ENCODE measurements around the gene ARHGEF1. TPM values are rescaled to one million over a fixed set of nuclear protein-coding genes. Genes with fewer than 3 reads are reported as not detected.

Gene ARHGEF1
- total RNA-seq, 2 donors from 2014 or later, result 89.9 to 116 TPM

DNA sequence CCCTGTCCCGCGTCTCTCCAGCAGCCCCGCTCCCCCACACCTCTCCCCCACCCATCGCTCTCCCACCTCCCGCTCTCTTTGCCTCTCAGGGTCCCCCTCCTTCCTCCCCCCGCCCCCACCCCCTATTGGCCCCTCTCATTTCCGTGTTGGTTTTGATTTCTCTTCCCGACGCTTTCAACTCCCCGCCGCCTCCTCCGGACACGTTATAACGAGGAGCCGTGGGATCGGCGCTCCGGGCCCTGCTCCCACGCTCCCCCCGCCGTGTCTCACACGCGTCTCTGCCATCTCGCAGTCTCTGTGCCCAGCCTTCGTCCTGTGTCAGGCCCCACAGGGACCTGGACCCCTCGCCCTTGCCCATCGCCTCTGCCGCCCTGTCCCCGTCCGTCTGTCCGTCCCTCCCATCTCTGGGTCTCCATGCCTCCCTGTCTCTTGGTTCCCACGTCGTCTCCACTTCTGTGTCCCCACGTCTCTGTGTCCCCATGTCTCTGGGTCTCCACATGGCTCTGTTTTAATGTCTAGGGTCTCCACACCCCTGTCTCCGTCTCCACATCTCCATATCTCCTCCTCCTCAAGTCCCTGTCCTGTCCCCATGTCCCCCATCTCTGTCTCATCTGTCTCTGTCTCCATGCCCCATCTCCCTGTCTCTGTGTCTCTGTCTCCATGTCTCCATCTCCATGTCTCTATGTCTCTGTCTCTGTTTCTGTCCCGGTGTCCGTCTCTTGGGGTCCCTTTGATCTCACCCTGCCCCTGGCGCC is 32.2 kb downstream of the ARHGEF1 start:
- WGBS, 2 experiments (ENCODE audit: insufficient coverage in 1 of 2, insufficient read length in 1 of 2), result 10 to 17% methylated on average over 25 to 37 of the region's 38 CpGs
- Mint-ChIP-seq H3K36me3 (ENCODE audit: low read depth) (no peaks in the 10 kb centered on the region), H3K4me3 (no peak overlapping the region), H3K9me3 (no peaks in the 10 kb centered on the region), H3K27ac (no peak overlapping the region), H3K4me1 (no peaks in the 10 kb centered on the region), H3K27me3 (ENCODE audit: insufficient read depth) (peaks cover 43% of the 10 kb centered on the region)
- H3K9me3 ChIP-seq (ENCODE audit: control insufficient read depth, low read length), result no peaks in the 10 kb centered on the region
- DNase-seq, result no peak
- no peak overlapping the region for H3K27ac ChIP-seq (ENCODE audit: low read depth, low read length)
- H3K4me3 ChIP-seq (ENCODE audit: low read length), result no peak overlapping the region
- H3K27me3 ChIP-seq (ENCODE audit: control insufficient read depth, insufficient read depth, low read length, poor library complexity, severe bottlenecking), result peaks cover 99% of the 10 kb centered on the region
- TF ChIP-seq, protein P1, sequence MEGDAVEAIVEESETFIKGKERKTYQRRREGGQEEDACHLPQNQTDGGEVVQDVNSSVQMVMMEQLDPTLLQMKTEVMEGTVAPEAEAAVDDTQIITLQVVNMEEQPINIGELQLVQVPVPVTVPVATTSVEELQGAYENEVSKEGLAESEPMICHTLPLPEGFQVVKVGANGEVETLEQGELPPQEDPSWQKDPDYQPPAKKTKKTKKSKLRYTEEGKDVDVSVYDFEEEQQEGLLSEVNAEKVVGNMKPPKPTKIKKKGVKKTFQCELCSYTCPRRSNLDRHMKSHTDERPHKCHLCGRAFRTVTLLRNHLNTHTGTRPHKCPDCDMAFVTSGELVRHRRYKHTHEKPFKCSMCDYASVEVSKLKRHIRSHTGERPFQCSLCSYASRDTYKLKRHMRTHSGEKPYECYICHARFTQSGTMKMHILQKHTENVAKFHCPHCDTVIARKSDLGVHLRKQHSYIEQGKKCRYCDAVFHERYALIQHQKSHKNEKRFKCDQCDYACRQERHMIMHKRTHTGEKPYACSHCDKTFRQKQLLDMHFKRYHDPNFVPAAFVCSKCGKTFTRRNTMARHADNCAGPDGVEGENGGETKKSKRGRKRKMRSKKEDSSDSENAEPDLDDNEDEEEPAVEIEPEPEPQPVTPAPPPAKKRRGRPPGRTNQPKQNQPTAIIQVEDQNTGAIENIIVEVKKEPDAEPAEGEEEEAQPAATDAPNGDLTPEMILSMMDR (conservative IDR thresholded peaks at IDR 0.05), result no peak
- H3K4me1 ChIP-seq (ENCODE audit: control insufficient read depth, insufficient read depth, low read length), result no peaks in the 10 kb centered on the region
- no peak overlapping the region for H3K9ac ChIP-seq (ENCODE audit: extremely low read depth, low read length, poor library complexity, severe bottlenecking)
- H3K36me3 ChIP-seq (ENCODE audit: control insufficient read depth, insufficient read depth, low read length), result no peaks in the 10 kb centered on the region

- H3K36me3 Mint-ChIP-seq (ENCODE audit: low read depth), result no peaks in the 10 kb centered on the region
- TF ChIP-seq, protein P1 (conservative IDR thresholded peaks at IDR 0.05), result no peak
- 57 to 66% methylated on average over 4 to 23 of the region's 27 CpGs for WGBS, 2 experiments (ENCODE audit: insufficient coverage in 1 of 2, insufficient read length in 1 of 2)
Measured at GRCh38 chr19:41915776-41916414, 32.9 kb downstream of the ARHGEF1 start.

DNA sequence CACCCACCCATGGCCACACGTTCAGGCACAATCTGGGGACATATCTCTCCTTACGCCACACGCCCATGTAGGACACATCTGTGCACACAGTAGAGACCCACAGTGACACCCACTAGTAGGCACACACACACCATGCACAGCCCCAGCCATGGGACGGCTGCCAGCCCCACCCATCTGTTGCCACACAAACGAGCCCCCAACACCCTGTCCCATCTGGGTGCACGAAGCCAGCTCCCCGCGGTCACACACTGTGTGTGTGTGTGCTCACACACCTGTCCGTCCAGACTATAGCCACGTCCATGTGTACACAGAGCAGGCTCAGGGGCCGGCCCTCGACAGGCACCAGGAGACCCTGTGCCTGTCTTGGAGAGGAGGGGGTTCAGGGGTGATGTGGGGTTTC is 34.7 kb downstream of the ARHGEF1 start:
- Mint-ChIP-seq H3K4me3 (no peak overlapping the region), H3K4me1 (peaks cover 9% of the 10 kb centered on the region), H3K36me3 (ENCODE audit: low read depth) (no peaks in the 10 kb centered on the region), H3K9me3 (no peaks in the 10 kb centered on the region), H3K27ac (no peak overlapping the region), H3K27me3 (ENCODE audit: insufficient read depth) (peaks cover 26% of the 10 kb centered on the region)
- Histone ChIP-seq H3K4me1 (ENCODE audit: control insufficient read depth, insufficient read depth, low read length) (no peaks in the 10 kb centered on the region), H3K9me3 (ENCODE audit: control insufficient read depth, low read length) (no peaks in the 10 kb centered on the region), H3K27ac (ENCODE audit: low read depth, low read length) (no peak overlapping the region), H3K36me3 (ENCODE audit: control insufficient read depth, insufficient read depth, low read length) (no peaks in the 10 kb centered on the region), H3K9ac (ENCODE audit: extremely low read depth, low read length, poor library complexity, severe bottlenecking) (no peak overlapping the region), H3K4me3 (ENCODE audit: low read length) (no peak overlapping the region), H3K27me3 (ENCODE audit: control insufficient read depth, insufficient read depth, low read length, poor library complexity, severe bottlenecking) (peaks cover 99% of the 10 kb centered on the region)
- no peak for DNase-seq
- 79% methylated on average over 12 of the region's 12 CpGs; no CpG with 5 or more reads in 1 of the 2 experiments for WGBS, 2 experiments (ENCODE audit: insufficient coverage in 1 of 2, insufficient read length in 1 of 2)
- TF ChIP-seq, protein P1 (conservative IDR thresholded peaks at IDR 0.05), result no peak

More at GRCh38 chr19:41915776-41916414, 32.9 kb downstream of the ARHGEF1 start:
- H3K9me3 ChIP-seq (ENCODE audit: control insufficient read depth, low read length), result no peaks in the 10 kb centered on the region
- no peak overlapping the region for H3K27ac ChIP-seq (ENCODE audit: low read depth, low read length)
- no peaks in the 10 kb centered on the region for H3K9me3 Mint-ChIP-seq
- H3K4me3 ChIP-seq (ENCODE audit: low read length), result no peak overlapping the region
- H3K4me1 Mint-ChIP-seq, result no peaks in the 10 kb centered on the region
- no peaks in the 10 kb centered on the region for H3K4me1 ChIP-seq (ENCODE audit: control insufficient read depth, insufficient read depth, low read length)
- H3K27ac Mint-ChIP-seq, result no peak overlapping the region
- peaks cover 99% of the 10 kb centered on the region for H3K27me3 ChIP-seq (ENCODE audit: control insufficient read depth, insufficient read depth, low read length, poor library complexity, severe bottlenecking)
- H3K36me3 ChIP-seq (ENCODE audit: control insufficient read depth, insufficient read depth, low read length), result no peaks in the 10 kb centered on the region
- no peak overlapping the region for H3K9ac ChIP-seq (ENCODE audit: extremely low read depth, low read length, poor library complexity, severe bottlenecking)
- peaks cover 36% of the 10 kb centered on the region for H3K27me3 Mint-ChIP-seq (ENCODE audit: insufficient read depth)
- no peak overlapping the region for H3K4me3 Mint-ChIP-seq
- no peak for DNase-seq
